GM12873 (cell line): ENCODE data around the gene MBNL1.

Experiments used
- CTCF ChIP-seq: IDR thresholded peaks from 2 replicates; pipeline ENCODE4 v1.5.1; 2012; ENCODE audit warnings: low read depth, mild to moderate bottlenecking, moderate library complexity, low read length, control low read depth; ENCODE audit not compliant: insufficient read depth; ENCODE audit errors: missing control alignments

The MBNL1 gene

DNA sequence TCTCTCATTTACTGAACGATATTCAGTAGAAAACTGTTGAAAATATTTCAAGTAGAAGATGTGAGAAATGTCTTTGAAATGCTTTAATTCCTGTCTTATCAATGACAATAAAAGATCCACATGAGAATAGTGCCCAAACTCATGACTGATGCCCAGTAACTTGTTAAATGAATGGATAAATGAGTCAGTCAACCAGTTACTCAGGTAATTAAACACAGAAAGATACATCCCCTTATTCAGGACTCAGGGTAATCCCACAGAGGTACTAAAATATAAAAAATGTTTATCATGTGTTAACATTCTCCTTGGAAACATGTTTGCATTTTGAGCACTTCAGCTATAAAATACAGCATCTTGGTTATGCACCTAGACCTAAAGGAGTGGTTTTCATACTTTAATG is 169.5 kb downstream of the MBNL1 start:
- TF ChIP-seq CTCF: no peak

DNA sequence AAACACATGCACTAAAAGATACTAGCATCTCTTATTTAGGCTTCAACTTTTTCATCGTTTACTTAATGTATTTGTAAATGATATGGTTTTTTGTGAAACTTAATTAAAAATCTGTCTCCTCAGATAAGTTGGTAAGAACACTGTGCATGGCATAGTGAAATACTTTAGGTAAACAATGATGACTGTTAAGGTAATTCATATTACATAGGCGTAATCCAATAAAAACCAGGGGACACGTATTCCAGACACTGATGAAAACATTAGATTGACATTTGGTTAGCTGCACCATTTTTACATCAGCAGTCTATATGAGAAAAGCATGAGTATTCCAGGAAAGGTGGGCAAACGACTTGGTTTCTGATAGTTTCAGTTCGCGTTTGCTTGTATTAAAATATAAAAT is 170.0 kb downstream of the MBNL1 start:
- no peak for TF ChIP-seq CTCF

DNA sequence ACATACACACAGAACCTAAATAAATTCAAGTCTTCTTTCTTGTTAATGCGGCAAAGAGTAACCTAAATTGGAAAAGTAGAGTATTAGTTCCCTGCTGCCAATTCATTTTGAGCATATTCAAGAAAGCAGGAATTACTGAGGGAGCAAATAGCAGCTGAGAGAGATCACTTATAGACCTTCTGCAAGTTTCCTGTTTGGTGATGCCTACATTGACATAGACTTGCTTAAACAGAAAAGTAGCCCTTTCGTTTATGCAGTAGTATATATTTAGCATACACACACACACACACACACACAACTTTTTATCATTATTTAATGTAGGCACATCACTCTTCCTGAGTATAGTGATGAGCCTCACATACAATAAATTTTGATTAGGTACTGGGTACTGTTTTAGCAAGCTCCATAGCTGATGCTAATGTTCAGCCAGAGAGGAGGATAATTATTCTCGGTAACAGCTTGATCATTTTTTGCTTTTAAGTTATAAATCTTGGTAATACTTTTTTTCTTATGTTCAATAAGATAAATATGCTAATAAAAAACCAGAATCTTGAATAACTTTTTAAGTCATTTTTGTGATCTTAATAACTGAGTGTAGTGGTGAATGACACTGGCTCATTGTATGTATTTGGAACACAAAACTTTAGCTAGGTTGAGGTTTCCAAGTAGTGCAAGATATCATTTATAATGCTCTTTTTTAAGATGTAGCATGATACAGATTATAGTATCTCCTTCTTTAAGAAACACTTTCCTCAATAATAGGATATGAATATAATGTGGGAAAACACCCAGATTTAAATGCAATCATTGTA is 174.7 kb downstream of the MBNL1 start:
- TF ChIP-seq CTCF: no peak

GRCh38 chr3:152444029-152444641 is 175.4 kb downstream of the MBNL1 start:
- TF ChIP-seq CTCF: peak; percentile 52

DNA sequence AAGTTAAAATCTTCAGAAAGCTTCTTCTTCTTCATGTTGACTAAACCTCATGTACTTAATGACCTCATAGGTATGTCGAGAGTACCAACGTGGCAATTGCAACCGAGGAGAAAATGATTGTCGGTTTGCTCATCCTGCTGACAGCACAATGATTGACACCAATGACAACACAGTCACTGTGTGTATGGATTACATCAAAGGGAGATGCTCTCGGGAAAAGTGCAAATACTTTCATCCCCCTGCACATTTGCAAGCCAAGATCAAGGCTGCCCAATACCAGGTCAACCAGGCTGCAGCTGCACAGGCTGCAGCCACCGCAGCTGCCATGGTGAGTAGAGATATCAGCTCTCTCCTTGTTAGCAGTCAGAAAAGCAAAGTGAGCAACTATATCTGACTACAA is 176.5 kb downstream of the MBNL1 start:
- TF ChIP-seq CTCF: no peak

- no peak for TF ChIP-seq CTCF
Observed at GRCh38 chr3:152446495-152446894, 177.8 kb downstream of the MBNL1 start.

GRCh38 chr3:152447511-152447910 is 178.8 kb downstream of the MBNL1 start:
- no peak for TF ChIP-seq CTCF
